ENCODE measurements around the gene LASP1NB.
A peak's percentile ranks its signal among the peaks of the same experiment; 100 is the strongest.
"Not testable (repeated sequence)": the region's sequence is repeated elsewhere in the genome, so short reads cannot be mapped to it uniquely, and the experiment has no call there.

LASP1NB gene

DNA sequence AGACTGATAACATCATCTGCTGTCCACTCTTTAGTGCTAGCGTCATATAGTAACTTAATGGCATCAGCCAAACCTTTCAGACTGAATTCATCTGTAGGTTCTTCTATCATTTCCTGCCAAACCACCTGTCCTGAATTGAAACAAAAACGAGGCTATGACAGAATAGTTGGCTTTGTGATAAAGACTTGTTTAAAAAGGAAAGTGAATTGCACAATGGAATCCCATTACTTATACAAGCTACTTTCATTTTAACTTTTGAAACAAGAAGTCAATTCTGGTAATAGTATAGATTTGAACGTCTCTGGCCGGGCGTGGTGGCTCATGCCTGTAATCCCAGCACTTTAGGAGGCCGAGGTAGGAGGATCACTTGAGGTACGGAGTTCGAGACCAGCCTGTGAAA is 18.2 kb downstream of the LASP1NB start:
- Histone ChIP-seq H3K4me1 (ENCODE audit: control insufficient read depth, insufficient read depth, low read length) (peaks cover 2% of the 10 kb centered on the region), H3K36me3 (ENCODE audit: control insufficient read depth, insufficient read depth, low read length, severe bottlenecking) (no peaks in the 10 kb centered on the region), H3K27me3 (replicated peaks; ENCODE audit: control insufficient read depth, insufficient read depth, low read length) (no peaks in the 10 kb centered on the region), H3K9me3 (ENCODE audit: control insufficient read depth, low read length) (no peaks in the 10 kb centered on the region), H3K4me3 (ENCODE audit: low read length) (no peak overlapping the region), H3K9ac (ENCODE audit: low read length) (no peak overlapping the region)
- no peak for DNase-seq (ENCODE audit: low read depth)

GRCh38 chr17:38947189-38947588 is 21.8 kb downstream of the LASP1NB start:
- H3K9ac ChIP-seq (ENCODE audit: low read length), result no peak overlapping the region
- H3K9me3 ChIP-seq (ENCODE audit: control insufficient read depth, low read length), result no peaks in the 10 kb centered on the region
- no peak for DNase-seq (ENCODE audit: low read depth)
- H3K36me3 ChIP-seq (ENCODE audit: control insufficient read depth, insufficient read depth, low read length, severe bottlenecking), result no peaks in the 10 kb centered on the region
- H3K27me3 ChIP-seq (replicated peaks; ENCODE audit: control insufficient read depth, insufficient read depth, low read length), result no peaks in the 10 kb centered on the region
- H3K4me3 ChIP-seq (ENCODE audit: low read length), result no peak overlapping the region
- no peaks in the 10 kb centered on the region for H3K4me1 ChIP-seq (ENCODE audit: control insufficient read depth, insufficient read depth, low read length)

DNA sequence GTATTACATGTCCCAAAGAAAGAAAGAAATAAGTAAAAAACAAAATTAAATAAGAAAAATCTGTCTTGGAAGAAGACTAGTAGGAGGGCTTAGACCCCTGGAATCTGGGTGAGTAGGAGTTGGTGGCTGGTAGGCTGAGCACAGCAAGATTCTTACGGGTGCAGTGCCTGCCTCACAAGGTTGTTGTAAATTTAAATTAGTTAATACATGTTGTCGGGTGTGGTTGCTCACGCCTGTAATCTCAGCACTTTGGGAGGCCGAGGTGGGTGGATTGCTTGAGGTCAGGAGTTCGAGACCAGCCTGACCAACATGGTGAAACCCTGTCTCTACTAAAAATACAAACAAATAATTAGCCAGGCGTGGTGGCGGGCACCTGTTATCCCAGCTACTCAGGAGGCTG is 28.4 kb downstream of the LASP1NB start:
- not testable (repeated sequence) for H3K4me3 ChIP-seq (ENCODE audit: low read length); H3K9me3 ChIP-seq (ENCODE audit: control insufficient read depth, low read length); H3K27me3 ChIP-seq (replicated peaks; ENCODE audit: control insufficient read depth, insufficient read depth, low read length); H3K36me3 ChIP-seq (ENCODE audit: control insufficient read depth, insufficient read depth, low read length, severe bottlenecking); H3K4me1 ChIP-seq (ENCODE audit: control insufficient read depth, insufficient read depth, low read length); DNase-seq (ENCODE audit: low read depth); H3K9ac ChIP-seq (ENCODE audit: low read length)

DNA sequence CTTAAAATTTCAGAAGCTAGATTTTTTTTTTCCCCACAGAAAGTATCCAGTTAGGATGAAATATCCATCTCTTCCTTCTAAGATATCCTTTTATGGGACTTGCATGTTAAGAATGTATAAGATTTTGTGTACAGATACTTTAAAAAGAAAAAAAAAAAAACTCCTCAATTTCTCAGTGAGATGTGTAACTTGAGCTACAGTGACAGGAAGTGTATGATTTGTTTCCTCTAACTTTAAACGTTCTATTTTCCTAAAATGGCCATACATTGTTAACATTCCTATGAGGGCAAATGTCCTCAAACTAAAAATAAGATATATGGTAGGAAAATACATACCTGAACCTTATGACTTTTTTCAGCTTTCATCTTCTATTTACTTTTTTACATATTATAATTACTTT is 32.9 kb downstream of the LASP1NB start:
- Histone ChIP-seq H3K27me3 (replicated peaks; ENCODE audit: control insufficient read depth, insufficient read depth, low read length) (no peaks in the 10 kb centered on the region), H3K36me3 (ENCODE audit: control insufficient read depth, insufficient read depth, low read length, severe bottlenecking) (no peaks in the 10 kb centered on the region), H3K9ac (ENCODE audit: low read length) (peak overlapping the region; percentile 39), H3K4me3 (ENCODE audit: low read length) (no peak overlapping the region), H3K4me1 (ENCODE audit: control insufficient read depth, insufficient read depth, low read length) (peaks cover 7% of the 10 kb centered on the region), H3K9me3 (ENCODE audit: control insufficient read depth, low read length) (no peaks in the 10 kb centered on the region)
- DNase-seq (ENCODE audit: low read depth), result peak; percentile 66

DNA sequence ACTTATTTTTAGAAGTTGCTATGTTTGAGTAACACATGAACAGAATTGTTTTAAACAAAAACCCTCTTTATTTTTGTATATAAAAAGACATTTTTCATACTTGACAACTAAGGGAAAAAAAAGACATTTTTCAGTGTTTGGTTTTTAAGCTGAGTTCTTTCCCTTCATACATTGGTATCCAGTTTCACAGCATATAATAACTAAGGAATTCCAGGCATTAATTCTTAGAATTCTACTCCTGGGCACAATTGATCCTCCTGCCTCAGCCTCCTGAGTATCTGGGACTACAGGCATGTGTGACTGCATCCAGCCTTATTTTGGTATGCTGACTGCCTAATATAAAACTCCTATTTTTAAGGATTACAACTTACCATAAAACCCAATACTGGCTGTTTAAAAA is 33.3 kb downstream of the LASP1NB start:
- Histone ChIP-seq H3K4me3 (ENCODE audit: low read length) (no peak overlapping the region), H3K27me3 (replicated peaks; ENCODE audit: control insufficient read depth, insufficient read depth, low read length) (no peaks in the 10 kb centered on the region), H3K4me1 (ENCODE audit: control insufficient read depth, insufficient read depth, low read length) (peaks cover 7% of the 10 kb centered on the region), H3K9me3 (ENCODE audit: control insufficient read depth, low read length) (no peaks in the 10 kb centered on the region), H3K9ac (ENCODE audit: low read length) (no peak overlapping the region), H3K36me3 (ENCODE audit: control insufficient read depth, insufficient read depth, low read length, severe bottlenecking) (no peaks in the 10 kb centered on the region)
- peak; percentile 72 for DNase-seq (ENCODE audit: low read depth)

GRCh38 chr17:38959508-38959907 is 34.1 kb downstream of the LASP1NB start:
- Histone ChIP-seq H3K4me3 (ENCODE audit: low read length) (no peak overlapping the region), H3K36me3 (ENCODE audit: control insufficient read depth, insufficient read depth, low read length, severe bottlenecking) (no peaks in the 10 kb centered on the region), H3K4me1 (ENCODE audit: control insufficient read depth, insufficient read depth, low read length) (peaks cover 7% of the 10 kb centered on the region), H3K27me3 (replicated peaks; ENCODE audit: control insufficient read depth, insufficient read depth, low read length) (no peaks in the 10 kb centered on the region), H3K9ac (ENCODE audit: low read length) (no peak overlapping the region), H3K9me3 (ENCODE audit: control insufficient read depth, low read length) (no peaks in the 10 kb centered on the region)
- no peak for DNase-seq (ENCODE audit: low read depth)

- Histone ChIP-seq H3K36me3 (ENCODE audit: control insufficient read depth, insufficient read depth, low read length, severe bottlenecking) (no peaks in the 10 kb centered on the region), H3K4me1 (ENCODE audit: control insufficient read depth, insufficient read depth, low read length) (peaks cover 7% of the 10 kb centered on the region), H3K27me3 (replicated peaks; ENCODE audit: control insufficient read depth, insufficient read depth, low read length) (no peaks in the 10 kb centered on the region), H3K4me3 (ENCODE audit: low read length) (no peak overlapping the region), H3K9ac (ENCODE audit: low read length) (no peak overlapping the region), H3K9me3 (ENCODE audit: control insufficient read depth, low read length) (no peaks in the 10 kb centered on the region)
- no peak for DNase-seq (ENCODE audit: low read depth)
These were observed 35.0 kb downstream of the LASP1NB start for GRCh38 chr17:38960402-38960801.

DNA sequence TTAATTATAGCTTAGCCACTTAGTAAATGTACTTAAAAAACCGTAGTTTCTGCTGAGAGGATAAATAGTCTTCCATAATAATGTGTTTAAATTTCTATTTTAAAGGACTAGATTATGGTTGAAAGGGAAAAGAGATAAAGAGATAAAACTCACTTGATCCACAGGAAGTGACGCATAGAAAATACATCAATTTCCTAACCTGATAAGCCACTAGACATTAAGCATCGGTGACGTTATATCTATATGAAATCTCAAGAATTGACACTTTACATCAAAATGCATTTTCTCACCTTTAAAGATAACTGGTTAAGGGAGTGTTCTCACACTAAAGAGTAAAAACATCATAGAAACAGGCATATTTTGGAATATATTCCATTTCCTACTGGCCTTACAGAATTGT is 36.0 kb downstream of the LASP1NB start:
- DNase-seq (ENCODE audit: low read depth), result no peak
- H3K27me3 ChIP-seq (replicated peaks; ENCODE audit: control insufficient read depth, insufficient read depth, low read length), result no peaks in the 10 kb centered on the region
- no peaks in the 10 kb centered on the region for H3K9me3 ChIP-seq (ENCODE audit: control insufficient read depth, low read length)
- H3K36me3 ChIP-seq (ENCODE audit: control insufficient read depth, insufficient read depth, low read length, severe bottlenecking), result no peaks in the 10 kb centered on the region
- H3K4me3 ChIP-seq (ENCODE audit: low read length), result no peak overlapping the region
- no peak overlapping the region for H3K9ac ChIP-seq (ENCODE audit: low read length)
- H3K4me1 ChIP-seq (ENCODE audit: control insufficient read depth, insufficient read depth, low read length), result peaks cover 7% of the 10 kb centered on the region

DNA sequence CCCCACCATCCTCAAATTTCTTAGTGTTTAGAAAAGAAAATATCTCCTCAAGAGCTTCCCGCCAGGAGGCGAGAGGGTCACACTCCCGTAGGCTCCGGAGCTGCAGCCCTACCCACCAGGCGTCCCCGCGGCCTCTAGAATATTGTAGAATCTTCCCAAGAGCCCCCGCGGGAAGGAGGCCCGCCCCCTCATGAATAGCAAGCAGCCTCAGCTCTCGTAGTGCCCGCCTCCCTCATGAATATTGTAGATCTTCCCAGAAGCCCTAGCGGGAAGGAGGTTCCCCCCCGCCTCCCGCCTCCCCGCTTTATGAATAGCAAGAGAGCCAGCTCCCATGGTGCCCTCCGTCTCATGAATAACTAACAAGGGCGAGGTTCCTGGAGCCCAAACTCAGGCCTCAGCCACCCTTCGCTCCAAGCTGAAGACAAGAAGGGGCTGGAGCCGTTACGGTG is 41.9 kb downstream of the LASP1NB start, which contains the start of gene FBXO47:
FBXO47 (minus strand) TSS at position 114 of the 449 bp plus-strand sequence. CDS start 4,378 bp downstream, outside the sequence.
- Histone ChIP-seq H3K4me3 (ENCODE audit: low read length) (peak within 1 kb of the TSS; percentile 82), H3K4me1 (ENCODE audit: control insufficient read depth, insufficient read depth, low read length) (peaks cover 7% of the 10 kb centered on the region), H3K36me3 (ENCODE audit: control insufficient read depth, insufficient read depth, low read length, severe bottlenecking) (no peaks in the 10 kb centered on the region), H3K9ac (ENCODE audit: low read length) (peak within 1 kb of the TSS; percentile 87), H3K9me3 (ENCODE audit: control insufficient read depth, low read length) (no peaks in the 10 kb centered on the region), H3K27me3 (replicated peaks; ENCODE audit: control insufficient read depth, insufficient read depth, low read length) (no peaks in the 10 kb centered on the region)
- peak; percentile 3 for DNase-seq (ENCODE audit: low read depth)

GRCh38 chr17:38969281-38969680 is 43.9 kb downstream of the LASP1NB start:
- Histone ChIP-seq H3K36me3 (ENCODE audit: control insufficient read depth, insufficient read depth, low read length, severe bottlenecking) (no peaks in the 10 kb centered on the region), H3K9me3 (ENCODE audit: control insufficient read depth, low read length) (no peaks in the 10 kb centered on the region), H3K9ac (ENCODE audit: low read length) (no peak overlapping the region), H3K4me1 (ENCODE audit: control insufficient read depth, insufficient read depth, low read length) (peaks cover 7% of the 10 kb centered on the region), H3K4me3 (ENCODE audit: low read length) (no peak overlapping the region), H3K27me3 (replicated peaks; ENCODE audit: control insufficient read depth, insufficient read depth, low read length) (no peaks in the 10 kb centered on the region)
- no peak for DNase-seq (ENCODE audit: low read depth)

- Histone ChIP-seq H3K4me1 (ENCODE audit: control insufficient read depth, insufficient read depth, low read length) (peaks cover 7% of the 10 kb centered on the region), H3K9ac (ENCODE audit: low read length) (no peak overlapping the region), H3K27me3 (replicated peaks; ENCODE audit: control insufficient read depth, insufficient read depth, low read length) (no peaks in the 10 kb centered on the region), H3K4me3 (ENCODE audit: low read length) (no peak overlapping the region), H3K36me3 (ENCODE audit: control insufficient read depth, insufficient read depth, low read length, severe bottlenecking) (no peaks in the 10 kb centered on the region), H3K9me3 (ENCODE audit: control insufficient read depth, low read length) (no peaks in the 10 kb centered on the region)
- DNase-seq (ENCODE audit: low read depth), result no peak
These were observed 44.7 kb downstream of the LASP1NB start for GRCh38 chr17:38970128-38970527.

DNA sequence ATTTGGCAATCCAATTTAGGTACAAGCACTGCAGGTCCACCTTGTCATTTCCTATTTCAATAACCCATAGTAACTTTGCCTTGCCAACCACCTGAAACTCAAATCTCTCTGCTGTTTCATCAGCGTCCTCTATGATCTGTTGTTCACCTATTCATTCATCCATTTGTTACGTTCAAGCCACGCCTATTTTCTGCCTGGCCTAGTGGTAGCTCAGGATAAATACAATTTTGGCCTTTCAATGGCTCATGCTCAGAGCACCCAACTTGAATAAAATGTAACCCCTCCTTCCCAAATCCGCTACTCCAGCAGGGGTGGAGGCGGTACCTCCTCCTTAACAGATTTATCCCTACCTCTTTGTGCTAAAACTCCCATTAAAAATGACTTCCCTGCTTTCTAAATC is 45.4 kb downstream of the LASP1NB start:
- no peaks in the 10 kb centered on the region for H3K36me3 ChIP-seq (ENCODE audit: control insufficient read depth, insufficient read depth, low read length, severe bottlenecking)
- DNase-seq (ENCODE audit: low read depth), result no peak
- peaks cover 7% of the 10 kb centered on the region for H3K4me1 ChIP-seq (ENCODE audit: control insufficient read depth, insufficient read depth, low read length)
- no peaks in the 10 kb centered on the region for H3K9me3 ChIP-seq (ENCODE audit: control insufficient read depth, low read length)
- no peaks in the 10 kb centered on the region for H3K27me3 ChIP-seq (replicated peaks; ENCODE audit: control insufficient read depth, insufficient read depth, low read length)
- H3K4me3 ChIP-seq (ENCODE audit: low read length), result no peak overlapping the region
- H3K9ac ChIP-seq (ENCODE audit: low read length), result no peak overlapping the region

All from adipocyte (in vitro differentiated cells).